MM.1S (cell line): ENCODE data around the gene ZBTB22.

Experiments
- EZH2 ChIP-seq: fragments of 300-600 bp; sonication (generic); optimal IDR thresholded peaks from 2 replicates; pipeline ENCODE3; 2017; ENCODE audit warnings: low read depth, mild to moderate bottlenecking, antibody characterized with exemption, low read length, mixed read lengths
- EZH2phosphoT487 ChIP-seq: fragments of 300-600 bp; sonication (generic); IDR thresholded peaks from 2 replicates; pipeline ENCODE4 v1.6.1; 2018; ENCODE audit warnings: antibody characterized with exemption, low read length
- TF ChIP-seq, protein P1 (sequence below): fragments of 300-600 bp; sonication (generic); IDR thresholded peaks from 2 replicates; pipeline ENCODE4 v1.5.1; 2016; ENCODE audit warnings: antibody characterized with exemption, low read length, mixed read lengths

DNA sequence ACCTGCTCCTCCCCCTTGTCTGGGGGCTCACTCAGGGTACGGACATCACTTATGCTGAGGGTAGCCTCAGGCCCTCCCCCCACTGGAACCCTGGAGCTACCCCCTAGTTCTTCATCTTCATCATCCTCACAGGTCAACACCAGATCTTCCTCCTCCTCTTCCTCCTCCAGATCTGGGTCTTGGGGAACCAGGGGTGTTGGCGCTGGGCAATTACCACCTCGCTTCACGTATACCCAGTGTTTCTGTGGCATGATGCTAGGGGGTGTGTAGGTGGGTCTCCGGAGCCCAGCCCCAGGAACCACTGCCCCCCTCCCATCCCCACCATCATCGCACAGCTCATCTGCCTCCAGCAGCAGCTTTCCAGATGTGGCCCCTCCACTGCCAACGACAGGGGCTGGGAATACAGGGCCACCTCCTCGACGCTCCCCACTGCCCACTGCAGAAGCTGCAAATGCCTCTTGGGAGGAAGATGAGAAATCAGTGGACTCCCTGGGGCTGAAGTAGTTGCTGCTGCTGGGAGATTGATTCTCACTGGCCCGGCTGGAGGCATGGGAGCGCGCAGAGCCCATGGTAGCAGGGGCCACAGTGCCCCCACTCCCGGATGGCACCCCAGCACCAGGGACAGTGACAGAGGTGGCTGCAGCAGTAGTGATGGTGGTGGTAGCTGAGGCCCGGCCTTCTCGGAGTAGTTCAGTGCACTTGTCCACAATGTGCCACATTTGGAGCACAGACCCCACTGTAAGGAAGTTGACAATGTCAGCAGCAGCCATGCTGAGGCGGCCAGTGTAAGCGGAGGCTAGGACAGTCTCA, 1.5 kb downstream of the ZBTB22 start:
- TF ChIP-seq, protein P1, sequence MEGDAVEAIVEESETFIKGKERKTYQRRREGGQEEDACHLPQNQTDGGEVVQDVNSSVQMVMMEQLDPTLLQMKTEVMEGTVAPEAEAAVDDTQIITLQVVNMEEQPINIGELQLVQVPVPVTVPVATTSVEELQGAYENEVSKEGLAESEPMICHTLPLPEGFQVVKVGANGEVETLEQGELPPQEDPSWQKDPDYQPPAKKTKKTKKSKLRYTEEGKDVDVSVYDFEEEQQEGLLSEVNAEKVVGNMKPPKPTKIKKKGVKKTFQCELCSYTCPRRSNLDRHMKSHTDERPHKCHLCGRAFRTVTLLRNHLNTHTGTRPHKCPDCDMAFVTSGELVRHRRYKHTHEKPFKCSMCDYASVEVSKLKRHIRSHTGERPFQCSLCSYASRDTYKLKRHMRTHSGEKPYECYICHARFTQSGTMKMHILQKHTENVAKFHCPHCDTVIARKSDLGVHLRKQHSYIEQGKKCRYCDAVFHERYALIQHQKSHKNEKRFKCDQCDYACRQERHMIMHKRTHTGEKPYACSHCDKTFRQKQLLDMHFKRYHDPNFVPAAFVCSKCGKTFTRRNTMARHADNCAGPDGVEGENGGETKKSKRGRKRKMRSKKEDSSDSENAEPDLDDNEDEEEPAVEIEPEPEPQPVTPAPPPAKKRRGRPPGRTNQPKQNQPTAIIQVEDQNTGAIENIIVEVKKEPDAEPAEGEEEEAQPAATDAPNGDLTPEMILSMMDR = no peak
- no peak for TF ChIP-seq EZH2
- no peak for TF ChIP-seq EZH2phosphoT487
